Right cardiac atrium (tissue), 5 donors: ENCODE results near the gene MRPL32. TPM values are rescaled to one million over a fixed set of nuclear protein-coding genes. Genes with fewer than 3 reads are reported as not detected.

Experiments used
- ATAC-seq, 2 donors: fragments of 200-7000 bp; cut with Tn5 transposase; one replicate each; pipeline versions ENCODE4 v1.8.0 to v1.9.1; 2020; ENCODE audit warnings: moderate library complexity in 2 of 2, mild to moderate bottlenecking in 1 of 2
- DNase-seq, 3 donors: peaks; one replicate each; pipeline ENCODE4 v3.0.0-alpha.2; 2020
- H3K27ac ChIP-seq: one replicate; pipeline ENCODE4 v1.5.1; 2013; ENCODE audit warnings: mild to moderate bottlenecking, low read length, control low read depth, moderate library complexity
- H3K27me3 ChIP-seq: one replicate; pipeline ENCODE4 v1.6.1; 2013; ENCODE audit not compliant: control insufficient read depth, insufficient read depth
- H3K4me1 ChIP-seq: one replicate; pipeline ENCODE4 v1.6.1; 2013; ENCODE audit warnings: low read length; ENCODE audit not compliant: control insufficient read depth, insufficient read depth
- H3K4me3 ChIP-seq: one replicate; pipeline ENCODE4 v1.5.1; 2013; ENCODE audit warnings: low read length, control low read depth
- H3K9me3 ChIP-seq: one replicate; pipeline ENCODE4 v1.6.1; 2013; ENCODE audit warnings: low read length; ENCODE audit not compliant: control insufficient read depth
- WGBS: extraction: QIAGEN DNeasy Blood & Tissue Kit; methylation state at CpG from one replicate; pipeline ENCODE4 v1.1.7; 2013; 5-methylcytosine and 5-hydroxymethylcytosine counted together
- intact Hi-C, 4 donors: fragments of 100-400 bp; cut with DNase I; formaldehyde crosslinking; loops; one replicate each; pipeline versions ENCODE4 v1.11.0 to v1.14.0; 2022 to 2023
- polyA plus RNA-seq: library from polyadenylated mRNA; stranded (reverse); fragments of 200-250 nt; gene quantifications from one replicate; pipeline ENCODE4 v1.2.3, GENCODE V29; 2013
- total RNA-seq, 4 donors: library from RNA; stranded (reverse); fragmentation: NEBNext Ultra II Directional; extraction: Animal tissue kit (Norgen Biotek cat#: 25700); gene quantifications; one replicate each; pipeline ENCODE4 v1.2.1, GENCODE V29; 2021
- donor health status: healthy with polysubstance abuse.
- donor health status: DM: no; HTN: yes; CAD: no.
- donor health status: DM: no; HTN: no; CAD: no.
- donor health status: DM: no; HTN: yes; CAD: no; lungs with severe emphysema.
- donor health status: DM: yes; HTN: yes; CAD: no.

Gene MRPL32
- total and polyA plus RNA-seq, 5 donors: 45.5 to 81.6 (median 46.3) TPM

DNA sequence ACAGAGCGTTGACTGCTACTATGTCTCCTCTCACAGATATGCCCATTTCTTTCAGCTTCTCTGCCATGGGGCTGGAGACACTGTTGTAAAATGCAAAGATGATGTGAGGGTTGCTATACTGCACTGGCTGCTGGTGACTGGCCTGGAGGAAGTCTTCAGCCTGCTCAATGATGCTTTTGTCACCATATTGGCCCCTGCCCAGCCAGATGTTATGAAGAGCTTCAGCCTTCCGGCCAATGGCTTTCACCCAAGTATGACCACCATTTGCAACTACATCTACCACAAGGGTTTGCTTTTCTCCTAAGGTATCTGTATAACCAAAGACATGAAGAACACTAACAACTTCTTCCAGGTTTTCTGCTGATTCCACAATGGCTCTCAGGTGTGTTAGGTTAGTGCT lies 21.9 kb upstream of the MRPL32 start:
- Histone ChIP-seq H3K4me3 (no peak overlapping the region), H3K27me3 (no peaks in the 10 kb centered on the region), H3K4me1 (no peaks in the 10 kb centered on the region), H3K9me3 (no peaks in the 10 kb centered on the region), H3K27ac (no peak overlapping the region)
- intact Hi-C loops: no loop called here
- no peak for ATAC-seq
- 90% methylated on average over 2 of the region's 2 CpGs for WGBS
- DNase-seq: no peak

DNA sequence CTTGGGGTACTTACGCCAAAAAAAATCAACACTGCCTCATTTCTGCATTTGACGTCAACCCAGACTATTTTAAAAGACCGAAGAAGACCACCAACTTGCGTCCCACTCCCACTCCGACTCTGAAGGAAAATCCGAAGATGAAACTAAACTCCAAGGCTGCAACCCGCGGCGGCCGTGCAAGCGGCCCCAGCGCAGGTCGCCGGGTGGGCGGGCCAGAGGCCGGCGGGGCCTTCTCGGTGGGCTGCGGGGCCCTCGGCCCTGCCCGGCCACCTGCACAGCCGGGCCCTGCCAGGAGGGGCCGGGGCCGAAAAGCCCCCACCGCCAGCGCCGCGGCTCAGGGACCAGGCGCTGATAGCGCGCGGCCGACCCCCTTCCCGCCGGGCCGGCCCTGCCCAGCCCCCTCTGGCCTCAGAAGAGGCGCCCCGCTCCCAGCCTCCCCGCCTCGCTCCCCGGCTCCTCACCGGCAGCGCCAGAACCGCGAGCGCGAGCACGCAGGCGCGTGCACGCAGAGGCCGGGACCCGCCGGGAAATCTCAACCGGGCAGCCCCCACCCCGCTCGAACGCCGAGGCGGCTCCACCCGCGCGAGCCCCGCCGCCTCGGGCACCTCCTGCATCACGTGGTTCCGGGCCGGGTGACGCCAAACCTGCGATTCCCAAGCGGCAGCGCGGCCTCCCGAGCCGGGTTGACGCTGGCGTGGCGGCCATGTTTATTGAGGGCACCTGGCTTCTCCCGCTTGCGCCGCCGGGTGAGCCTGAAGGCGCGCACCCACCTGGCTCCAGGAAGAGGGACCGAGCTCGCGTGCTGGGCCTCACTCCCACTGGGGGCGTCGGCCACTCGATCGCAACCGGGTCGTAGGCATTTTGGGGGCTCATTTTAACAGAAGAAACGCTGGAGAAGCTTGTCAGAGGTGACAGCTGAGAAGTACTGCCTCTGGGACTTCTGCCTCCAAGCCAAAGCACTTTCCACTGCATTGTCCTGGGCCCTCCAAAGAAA lies 20.4 kb upstream of the MRPL32 start, which contains the start of gene C7orf25:
C7orf25 (minus strand) TSS at position 617 of the 994 bp plus-strand sequence. CDS start 1,170 bp downstream, outside the sequence.
- Histone ChIP-seq H3K27ac (peak within 1 kb of the TSS; percentile 24), H3K27me3 (no peaks in the 10 kb centered on the region), H3K9me3 (no peaks in the 10 kb centered on the region), H3K4me1 (no peaks in the 10 kb centered on the region), H3K4me3 (peak within 1 kb of the TSS; percentile 77)
- WGBS: under 1% methylated on average over 95 of the region's 95 CpGs
- DNase-seq (peak; percentile 96 to 98 (median 98)), ATAC-seq (peak; percentile 98 to 99)
- intact Hi-C loops: no loop called here

GRCh38 chr7:42913591-42913990 lies 18.6 kb upstream of the MRPL32 start:
- Histone ChIP-seq H3K27ac (no peak overlapping the region), H3K4me3 (no peak overlapping the region), H3K4me1 (no peaks in the 10 kb centered on the region), H3K9me3 (no peaks in the 10 kb centered on the region), H3K27me3 (no peaks in the 10 kb centered on the region)
- 45% methylated on average over 2 of the region's 2 CpGs for WGBS
- intact Hi-C loops: no loop called here
- ATAC-seq: no peak
- no peak for DNase-seq

GRCh38 chr7:42914009-42914408 lies 18.2 kb upstream of the MRPL32 start:
- H3K4me1 ChIP-seq: no peaks in the 10 kb centered on the region
- no peak overlapping the region for H3K4me3 ChIP-seq
- DNase-seq (peak in 1 of 3 donors; percentile 57), ATAC-seq (no peak)
- no peak overlapping the region for H3K27ac ChIP-seq
- H3K27me3 ChIP-seq: no peaks in the 10 kb centered on the region
- no peaks in the 10 kb centered on the region for H3K9me3 ChIP-seq
- intact Hi-C loops: no loop called here
- WGBS: 61% methylated on average over 6 of the region's 6 CpGs

DNA sequence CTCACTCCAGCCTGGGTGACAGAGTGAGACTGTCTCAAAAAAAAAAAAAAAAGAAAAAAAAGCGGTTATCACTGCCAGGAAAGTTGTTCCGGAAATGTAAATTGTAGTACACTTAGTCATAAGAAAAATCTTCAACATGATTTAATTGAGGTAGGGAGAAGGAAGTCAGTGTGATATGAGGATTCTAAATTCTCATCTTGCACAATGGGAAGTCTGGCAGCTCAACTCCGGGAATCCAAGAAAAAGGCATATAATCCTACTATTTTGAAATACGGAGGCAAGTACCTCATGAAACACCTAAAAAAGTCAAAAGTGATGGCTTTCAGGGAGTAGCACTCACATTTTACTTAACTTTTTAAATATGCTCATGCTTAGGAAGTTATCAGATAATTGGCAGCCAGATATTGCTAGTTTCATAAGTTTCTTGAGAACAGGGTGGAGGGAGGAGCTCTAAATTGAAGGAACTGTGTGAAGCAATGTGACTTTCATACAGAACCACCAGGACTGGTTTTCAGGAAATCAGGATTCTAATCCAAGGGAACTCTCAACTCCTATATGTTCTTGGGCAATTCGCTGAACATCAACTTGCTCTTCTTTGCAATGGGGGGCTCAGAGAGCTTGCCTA lies 17.6 kb upstream of the MRPL32 start:
- H3K4me1 ChIP-seq: no peaks in the 10 kb centered on the region
- 44% methylated on average over 5 of the region's 5 CpGs for WGBS
- intact Hi-C loops: no loop called here
- no peak overlapping the region for H3K27ac ChIP-seq
- H3K27me3 ChIP-seq: no peaks in the 10 kb centered on the region
- DNase-seq (no peak), ATAC-seq (no peak)
- no peak overlapping the region for H3K4me3 ChIP-seq
- no peaks in the 10 kb centered on the region for H3K9me3 ChIP-seq

GRCh38 chr7:42915356-42915755 lies 16.8 kb upstream of the MRPL32 start:
- H3K4me3 ChIP-seq: no peak overlapping the region
- ATAC-seq (no peak), DNase-seq (no peak)
- 59% methylated on average over 1 of the region's 1 CpG for WGBS
- intact Hi-C loops: no loop called here
- no peaks in the 10 kb centered on the region for H3K9me3 ChIP-seq
- no peak overlapping the region for H3K27ac ChIP-seq
- no peaks in the 10 kb centered on the region for H3K27me3 ChIP-seq
- H3K4me1 ChIP-seq: no peaks in the 10 kb centered on the region

DNA sequence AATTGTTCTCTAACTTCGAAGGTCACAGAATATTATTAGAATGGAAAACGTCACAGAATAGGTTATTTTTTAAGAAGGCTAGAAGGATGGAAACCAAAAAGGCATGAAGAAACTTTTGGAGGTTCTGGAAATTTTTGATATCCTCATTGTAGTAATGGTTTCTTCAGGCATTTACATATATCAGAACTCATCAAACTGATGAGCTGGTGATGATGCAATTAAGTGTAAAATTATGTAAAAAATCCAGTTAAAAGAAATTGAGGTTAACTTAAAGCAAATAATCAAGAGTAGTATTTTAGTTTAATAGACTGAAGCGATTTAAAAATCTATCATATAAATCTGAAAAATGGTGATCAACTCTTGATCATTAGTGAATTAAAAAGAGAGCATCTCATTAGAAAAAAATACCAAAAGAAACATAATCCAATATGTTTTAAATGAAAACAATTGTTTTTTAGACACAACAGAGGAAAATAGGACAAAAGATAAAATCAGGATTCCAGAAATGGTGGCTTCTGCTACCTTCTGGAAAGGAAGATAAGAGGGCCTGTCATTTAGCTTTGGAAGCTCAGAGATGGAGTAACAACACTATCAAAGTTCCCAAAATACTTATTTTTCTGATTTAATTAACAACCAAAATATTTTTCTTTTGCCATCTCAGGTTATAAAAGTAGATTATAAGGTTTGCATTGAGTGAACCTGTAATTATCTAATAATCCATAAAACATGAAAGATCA lies 10.0 kb upstream of the MRPL32 start:
- 94% methylated on average over 3 of the region's 3 CpGs for WGBS
- DNase-seq (no peak), ATAC-seq (no peak)
- Histone ChIP-seq H3K4me1 (no peaks in the 10 kb centered on the region), H3K27ac (no peak overlapping the region), H3K9me3 (no peaks in the 10 kb centered on the region), H3K4me3 (no peak overlapping the region), H3K27me3 (no peaks in the 10 kb centered on the region)
- intact Hi-C loops: no loop called here

DNA sequence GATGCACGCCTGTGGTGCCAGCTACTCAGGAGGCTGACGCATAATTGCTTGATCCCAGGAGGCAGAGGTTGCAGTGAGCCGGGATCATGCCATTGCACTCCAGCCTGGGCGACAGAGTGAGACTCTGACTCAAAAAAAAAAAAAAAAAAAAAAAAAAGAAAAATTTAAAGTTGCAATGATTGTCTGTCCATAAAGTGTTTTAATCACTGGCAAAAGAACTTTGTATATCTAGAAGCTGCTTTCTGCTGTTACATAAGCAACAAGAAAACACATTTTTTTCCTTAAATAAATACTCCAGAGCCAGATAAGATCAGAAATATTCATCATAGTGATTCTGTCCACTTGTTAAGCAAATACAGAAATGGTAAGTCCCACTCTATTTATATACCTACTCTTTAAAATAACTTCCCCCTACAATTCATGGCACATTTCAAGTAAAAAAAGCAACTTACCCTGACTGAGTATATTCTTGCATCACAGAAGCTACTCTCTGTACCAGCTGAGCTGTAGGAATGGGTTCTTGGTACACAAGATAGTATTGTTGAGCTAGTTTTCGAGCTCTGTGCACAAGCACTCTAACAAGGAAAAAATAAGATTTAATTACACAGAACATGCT lies 7.8 kb upstream of the MRPL32 start:
- 95% methylated on average over 5 of the region's 5 CpGs for WGBS
- ATAC-seq (no peak), DNase-seq (no peak)
- intact Hi-C loops: no loop called here
- Histone ChIP-seq H3K27me3 (no peaks in the 10 kb centered on the region), H3K9me3 (no peaks in the 10 kb centered on the region), H3K4me1 (no peaks in the 10 kb centered on the region), H3K4me3 (no peak overlapping the region), H3K27ac (no peak overlapping the region)

DNA sequence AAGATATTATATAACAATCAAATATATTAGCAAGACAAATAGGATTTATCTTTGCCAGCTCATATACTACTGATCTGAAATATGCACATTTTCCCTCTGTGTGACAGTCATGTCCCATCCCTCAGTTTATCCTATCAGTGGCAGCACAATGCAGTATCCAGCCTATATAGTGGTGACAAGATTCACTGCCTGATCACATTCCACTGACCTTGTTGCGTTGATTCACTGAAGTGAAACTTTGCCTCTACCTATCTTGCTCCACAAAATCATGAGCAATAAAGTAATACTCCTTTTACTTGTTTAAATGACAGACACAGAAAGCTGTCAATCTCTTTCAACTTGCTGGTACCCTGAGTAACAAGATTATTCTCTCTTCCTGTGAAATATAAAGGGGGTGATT lies 6.5 kb upstream of the MRPL32 start:
- intact Hi-C loops: no loop called here
- H3K27ac ChIP-seq: no peak overlapping the region
- H3K27me3 ChIP-seq: no peaks in the 10 kb centered on the region
- H3K4me1 ChIP-seq: peaks cover 4% of the 10 kb centered on the region
- no peak overlapping the region for H3K4me3 ChIP-seq
- WGBS: 90% methylated on average over 1 of the region's 1 CpG
- no peaks in the 10 kb centered on the region for H3K9me3 ChIP-seq
- no peak for DNase-seq
- ATAC-seq: no peak

DNA sequence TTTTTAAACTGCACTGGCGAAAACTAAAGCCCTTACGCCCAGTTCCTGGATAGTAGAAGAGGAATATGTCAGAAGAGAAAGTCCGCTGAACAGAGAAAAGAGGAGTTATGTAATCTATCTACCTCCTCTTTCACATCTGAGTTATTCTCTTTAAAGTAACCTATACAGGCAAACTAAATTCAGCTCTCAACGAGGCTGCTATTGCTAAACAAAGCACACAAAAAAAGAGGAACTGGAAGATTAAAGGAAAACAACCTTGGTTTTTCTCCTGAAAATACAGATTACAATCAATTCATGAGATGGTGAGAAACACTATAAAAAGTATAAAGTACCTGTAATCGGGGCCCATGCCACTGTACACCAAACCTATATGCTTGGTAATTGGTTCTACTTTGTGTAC lies 6.0 kb upstream of the MRPL32 start:
- 81% methylated on average over 5 of the region's 5 CpGs for WGBS

More for the DNA sequence above, 6.0 kb upstream of the MRPL32 start:
- no peak for ATAC-seq
- H3K4me3 ChIP-seq: no peak overlapping the region
- H3K9me3 ChIP-seq: no peaks in the 10 kb centered on the region
- peaks cover 4% of the 10 kb centered on the region for H3K4me1 ChIP-seq
- DNase-seq: no peak
- intact Hi-C loops: no loop called here
- no peak overlapping the region for H3K27ac ChIP-seq
- no peaks in the 10 kb centered on the region for H3K27me3 ChIP-seq
